SK-N-SH (cell line): ENCODE data around the gene STK39. TPM values are rescaled to one million over a fixed set of nuclear protein-coding genes. Genes with fewer than 3 reads are reported as not detected.

Source experiments
- CTCF ChIA-PET: fragments of 300-600, 350-600 bp; formaldehyde crosslinking; extraction: SDS; loops from one replicate; lab custom pipeline; 2021; lab: Yijun Ruan, JAX
- POLR2A ChIA-PET: fragments of 350-600 bp; sonication (Branson Sonifier 250); formaldehyde crosslinking; extraction: SDS; loops from one replicate; lab custom pipeline; 2020; ENCODE audit warnings: antibody characterized with exemption, inconsistent platforms; lab: Yijun Ruan, JAX
- DNase-seq: peaks from one replicate; pipeline ENCODE4 v3.0.0; 2012
- H2AFZ ChIP-seq: fragments of 200-600 bp; sonication (generic); 2 replicates; pipeline ENCODE4 v1.8.1; 2016; ENCODE audit warnings: antibody characterized with exemption, mild to moderate bottlenecking, low read depth
- H3F3A ChIP-seq: fragments of 200-600 bp; sonication (generic); replicated peaks from 2 replicates; pipeline ENCODE3; 2016; ENCODE audit warnings: antibody characterized with exemption, mild to moderate bottlenecking; ENCODE audit not compliant: insufficient read depth
- H3K27ac ChIP-seq, 2 experiments: fragments of 200-500 bp in 1 of 2; fragments of 200-600 bp in 1 of 2; sonication (Bioruptor generic) in 1 of 2; sonication (generic), shearing (Covaris generic) in 1 of 2; 2 replicates each; pipeline versions ENCODE4 v1.5.1 to v1.6.1; 2014 to 2016; ENCODE audit warnings: low read depth in 2 of 2, inconsistent platforms in 1 of 2, low read length in 1 of 2, mild to moderate bottlenecking in 1 of 2, mixed read lengths in 1 of 2
- H3K27me3 ChIP-seq: fragments of 200-600 bp; sonication (generic), shearing (Covaris generic); 2 replicates; pipeline ENCODE4 v1.6.1; 2016; ENCODE audit warnings: mixed run types; ENCODE audit not compliant: insufficient read depth
- H3K36me3 ChIP-seq, 2 experiments: fragments of 200-500 bp in 1 of 2; fragments of 200-600 bp in 1 of 2; sonication (Bioruptor generic) in 1 of 2; sonication (generic) in 1 of 2; replicated peaks in 1 of 2; 2 replicates each; pipeline versions ENCODE3 to v1.5.1; 2014 to 2016; ENCODE audit warnings: low read length in 1 of 2, mild to moderate bottlenecking in 1 of 2; ENCODE audit not compliant: insufficient read depth in 2 of 2, control insufficient read depth in 1 of 2
- H3K4me1 ChIP-seq, 2 experiments: fragments of 200-500 bp in 1 of 2; fragments of 200-600 bp in 1 of 2; sonication (Bioruptor generic) in 1 of 2; sonication (generic), shearing (Covaris generic) in 1 of 2; 2 replicates each; pipeline versions ENCODE4 v1.5.1 to v1.6.1; 2014 to 2016; ENCODE audit warnings: low read depth in 1 of 2, low read length in 1 of 2, mixed run types in 1 of 2; ENCODE audit not compliant: insufficient read depth in 2 of 2, control insufficient read depth in 1 of 2
- H3K4me2 ChIP-seq: fragments of 200-600 bp; sonication (generic), shearing (Covaris generic); 2 replicates; pipeline ENCODE4 v1.6.1; 2017; ENCODE audit warnings: mixed run types
- H3K4me3 ChIP-seq, 2 experiments: fragments of 200-500 bp in 1 of 2; fragments of 200-600 bp in 1 of 2; sonication (Bioruptor generic) in 1 of 2; sonication (generic), shearing (Covaris generic) in 1 of 2; 2 replicates each; pipeline versions ENCODE4 v1.5.1 to v1.8.1; 2014 to 2016; ENCODE audit warnings: low read depth in 2 of 2, inconsistent platforms in 1 of 2, low read length in 1 of 2, mild to moderate bottlenecking in 1 of 2, mixed read lengths in 1 of 2, moderate library complexity in 1 of 2
- H3K79me2 ChIP-seq: fragments of 200-600 bp; sonication (generic); 2 replicates; pipeline ENCODE4 v1.8.1; 2017; ENCODE audit warnings: mild to moderate bottlenecking; ENCODE audit not compliant: insufficient read depth
- H3K9ac ChIP-seq: fragments of 200-600 bp; sonication (generic); 2 replicates; pipeline ENCODE4 v1.6.1; 2017; ENCODE audit warnings: mixed run types
- H3K9me2 ChIP-seq: fragments of 200-600 bp; sonication (generic); 2 replicates; pipeline ENCODE4 v1.6.1; 2017; ENCODE audit warnings: mixed run types
- H3K9me3 ChIP-seq: fragments of 200-600 bp; sonication (generic); 2 replicates; pipeline ENCODE4 v1.6.1; 2017; ENCODE audit warnings: mixed run types, mild to moderate bottlenecking, moderate library complexity
- H4K20me1 ChIP-seq: fragments of 200-600 bp; sonication (generic); 2 replicates; pipeline ENCODE4 v1.6.1; 2017; ENCODE audit warnings: mild to moderate bottlenecking, mixed run types; ENCODE audit not compliant: insufficient read depth
- FOXJ3 ChIP-seq: sonication (generic); formaldehyde crosslinking; IDR thresholded peaks from 2 replicates; pipeline ENCODE4 v1.5.1; 2020; ENCODE audit warnings: mild to moderate bottlenecking, missing genetic modification reagents
- GATA2 ChIP-seq: sonication (generic); formaldehyde crosslinking; IDR thresholded peaks from 2 replicates; pipeline ENCODE4 v1.5.0; 2020; ENCODE audit warnings: mild to moderate bottlenecking, missing genetic modification reagents
- NFIC ChIP-seq: IDR thresholded peaks from 2 replicates; pipeline ENCODE4 v1.4.0; 2012; ENCODE audit warnings: borderline replicate concordance
- RFX5 ChIP-seq: IDR thresholded peaks from 2 replicates; pipeline ENCODE4 v1.6.1; 2012; ENCODE audit warnings: mild to moderate bottlenecking, improper control_type of control experiment, low read length
- SIN3A ChIP-seq: IDR thresholded peaks from 2 replicates; pipeline ENCODE4 v1.6.1; 2012; ENCODE audit warnings: low read depth, mild to moderate bottlenecking, low read length, moderate library complexity, borderline replicate concordance
- TCF12 ChIP-seq: IDR thresholded peaks from 2 replicates; pipeline ENCODE4 v1.4.0; 2012
- TEAD4 ChIP-seq: IDR thresholded peaks from 2 replicates; pipeline ENCODE4 v1.4.0; 2012; ENCODE audit warnings: mild to moderate bottlenecking, borderline replicate concordance; ENCODE audit not compliant: insufficient read depth
- WGBS: methylation state at CpG from one replicate; pipeline ENCODE4 v1.1.6; 2017; ENCODE audit warnings: low lambda C conversion rate; 5-methylcytosine and 5-hydroxymethylcytosine counted together
- polyA plus RNA-seq, 3 experiments: library from polyadenylated mRNA; depleted of rRNA; stranded (reverse); fragments of >200 nt; gene quantifications; 2 replicates each; pipeline ENCODE4 v1.2.3, GENCODE V29; 2012
- TF ChIP-seq, protein P1 (sequence below): IDR thresholded peaks from 2 replicates; pipeline ENCODE4 v1.4.0; 2012; ENCODE audit warnings: low read depth, borderline replicate concordance
- TF ChIP-seq, protein P2 (sequence below): fragments of 200-600 bp; sonication (generic); IDR thresholded peaks from 2 replicates; pipeline ENCODE4 v1.6.1; 2017; ENCODE audit warnings: antibody characterized with exemption, mild to moderate bottlenecking, moderate library complexity
- TF ChIP-seq, protein P3 (sequence below): IDR thresholded peaks from 2 replicates; pipeline ENCODE4 v1.6.1; 2012; ENCODE audit warnings: mild to moderate bottlenecking, low read depth, low read length, moderate library complexity

STK39 gene
- polyA plus RNA-seq, 1 of the 3 experiments (the other 2 are of a cell fraction), result 9.6 TPM

DNA sequence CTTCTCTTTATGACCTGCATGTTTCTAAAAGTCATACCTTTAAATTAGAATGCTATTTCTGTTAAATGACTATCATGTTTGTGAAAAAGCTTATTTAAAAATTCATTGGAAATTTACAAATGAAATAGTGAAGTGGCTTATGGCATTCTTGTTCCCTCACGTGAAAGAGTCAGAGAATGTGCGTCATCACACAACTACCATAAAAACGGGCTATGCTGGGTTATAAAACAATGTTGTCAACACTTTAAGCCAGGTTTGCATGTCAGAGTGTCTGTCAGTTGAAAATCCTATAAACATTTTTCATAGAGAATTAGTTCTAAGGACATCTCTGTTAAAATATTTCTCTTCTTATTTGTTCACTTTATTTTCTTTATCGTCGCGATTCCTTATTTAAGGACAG is 42.5 kb upstream of the STK39 start:
- H3K9me3 ChIP-seq, result no peaks in the 10 kb centered on the region
- no peak overlapping the region for H3K4me2 ChIP-seq
- no peak overlapping the region for H3K9ac ChIP-seq
- WGBS, result 83% methylated on average over 6 of the region's 6 CpGs
- H4K20me1 ChIP-seq, result no peaks in the 10 kb centered on the region
- TF ChIP-seq RFX5, result no peak
- TF ChIP-seq, protein P1, sequence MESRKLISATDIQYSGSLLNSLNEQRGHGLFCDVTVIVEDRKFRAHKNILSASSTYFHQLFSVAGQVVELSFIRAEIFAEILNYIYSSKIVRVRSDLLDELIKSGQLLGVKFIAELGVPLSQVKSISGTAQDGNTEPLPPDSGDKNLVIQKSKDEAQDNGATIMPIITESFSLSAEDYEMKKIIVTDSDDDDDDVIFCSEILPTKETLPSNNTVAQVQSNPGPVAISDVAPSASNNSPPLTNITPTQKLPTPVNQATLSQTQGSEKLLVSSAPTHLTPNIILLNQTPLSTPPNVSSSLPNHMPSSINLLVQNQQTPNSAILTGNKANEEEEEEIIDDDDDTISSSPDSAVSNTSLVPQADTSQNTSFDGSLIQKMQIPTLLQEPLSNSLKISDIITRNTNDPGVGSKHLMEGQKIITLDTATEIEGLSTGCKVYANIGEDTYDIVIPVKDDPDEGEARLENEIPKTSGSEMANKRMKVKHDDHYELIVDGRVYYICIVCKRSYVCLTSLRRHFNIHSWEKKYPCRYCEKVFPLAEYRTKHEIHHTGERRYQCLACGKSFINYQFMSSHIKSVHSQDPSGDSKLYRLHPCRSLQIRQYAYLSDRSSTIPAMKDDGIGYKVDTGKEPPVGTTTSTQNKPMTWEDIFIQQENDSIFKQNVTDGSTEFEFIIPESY, result no peak
- CTCF ChIA-PET, result no interaction called here
- H3K9me2 ChIP-seq, result no peaks in the 10 kb centered on the region
- H3K27ac ChIP-seq, result no peak overlapping the region
- no peak overlapping the region for H2AFZ ChIP-seq
- no peak overlapping the region for H3K4me3 ChIP-seq
- no peaks in the 10 kb centered on the region for H3K36me3 ChIP-seq
- no peak for DNase-seq
- no peaks in the 10 kb centered on the region for H3F3A ChIP-seq
- no peaks in the 10 kb centered on the region for H3K27me3 ChIP-seq
- H3K4me1 ChIP-seq, result no peaks in the 10 kb centered on the region
- POLR2A ChIA-PET, result no interaction called here
- H3K79me2 ChIP-seq, result no peaks in the 10 kb centered on the region

DNA sequence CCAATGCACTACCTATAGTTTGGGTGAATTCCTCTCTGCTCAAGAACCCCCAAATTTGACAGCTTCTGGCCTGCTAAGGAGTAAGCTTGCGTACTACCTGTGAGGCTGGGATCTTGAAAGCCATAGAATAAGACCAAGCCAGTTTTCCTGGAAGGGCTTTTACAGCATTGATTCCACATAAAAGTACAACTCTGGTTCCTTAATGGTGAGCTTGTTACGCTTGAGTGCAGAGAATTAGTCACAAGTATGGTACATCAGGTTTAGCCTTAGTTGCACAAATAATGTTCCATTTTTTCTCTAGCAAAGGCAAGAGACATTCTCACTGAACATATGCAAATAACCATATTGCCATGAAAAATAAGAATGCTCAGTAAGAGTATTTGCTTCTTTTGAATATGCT is 39.1 kb upstream of the STK39 start:
- WGBS, result 48% methylated on average over 2 of the region's 2 CpGs
- H3K9me3 ChIP-seq, result no peaks in the 10 kb centered on the region
- DNase-seq, result no peak
- H3K27me3 ChIP-seq, result no peaks in the 10 kb centered on the region
- no peak overlapping the region for H3K27ac ChIP-seq
- no peak overlapping the region for H3K4me2 ChIP-seq
- no peaks in the 10 kb centered on the region for H3F3A ChIP-seq
- H2AFZ ChIP-seq, result no peak overlapping the region
- TF ChIP-seq NFIC, result no peak
- no peak for TF ChIP-seq TEAD4
- no peak for TF ChIP-seq FOXJ3 (CRISPR knock-in tag)
- TF ChIP-seq, protein P2, sequence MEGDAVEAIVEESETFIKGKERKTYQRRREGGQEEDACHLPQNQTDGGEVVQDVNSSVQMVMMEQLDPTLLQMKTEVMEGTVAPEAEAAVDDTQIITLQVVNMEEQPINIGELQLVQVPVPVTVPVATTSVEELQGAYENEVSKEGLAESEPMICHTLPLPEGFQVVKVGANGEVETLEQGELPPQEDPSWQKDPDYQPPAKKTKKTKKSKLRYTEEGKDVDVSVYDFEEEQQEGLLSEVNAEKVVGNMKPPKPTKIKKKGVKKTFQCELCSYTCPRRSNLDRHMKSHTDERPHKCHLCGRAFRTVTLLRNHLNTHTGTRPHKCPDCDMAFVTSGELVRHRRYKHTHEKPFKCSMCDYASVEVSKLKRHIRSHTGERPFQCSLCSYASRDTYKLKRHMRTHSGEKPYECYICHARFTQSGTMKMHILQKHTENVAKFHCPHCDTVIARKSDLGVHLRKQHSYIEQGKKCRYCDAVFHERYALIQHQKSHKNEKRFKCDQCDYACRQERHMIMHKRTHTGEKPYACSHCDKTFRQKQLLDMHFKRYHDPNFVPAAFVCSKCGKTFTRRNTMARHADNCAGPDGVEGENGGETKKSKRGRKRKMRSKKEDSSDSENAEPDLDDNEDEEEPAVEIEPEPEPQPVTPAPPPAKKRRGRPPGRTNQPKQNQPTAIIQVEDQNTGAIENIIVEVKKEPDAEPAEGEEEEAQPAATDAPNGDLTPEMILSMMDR, result no peak
- TF ChIP-seq SIN3A, result no peak
- TF ChIP-seq, protein P3, sequence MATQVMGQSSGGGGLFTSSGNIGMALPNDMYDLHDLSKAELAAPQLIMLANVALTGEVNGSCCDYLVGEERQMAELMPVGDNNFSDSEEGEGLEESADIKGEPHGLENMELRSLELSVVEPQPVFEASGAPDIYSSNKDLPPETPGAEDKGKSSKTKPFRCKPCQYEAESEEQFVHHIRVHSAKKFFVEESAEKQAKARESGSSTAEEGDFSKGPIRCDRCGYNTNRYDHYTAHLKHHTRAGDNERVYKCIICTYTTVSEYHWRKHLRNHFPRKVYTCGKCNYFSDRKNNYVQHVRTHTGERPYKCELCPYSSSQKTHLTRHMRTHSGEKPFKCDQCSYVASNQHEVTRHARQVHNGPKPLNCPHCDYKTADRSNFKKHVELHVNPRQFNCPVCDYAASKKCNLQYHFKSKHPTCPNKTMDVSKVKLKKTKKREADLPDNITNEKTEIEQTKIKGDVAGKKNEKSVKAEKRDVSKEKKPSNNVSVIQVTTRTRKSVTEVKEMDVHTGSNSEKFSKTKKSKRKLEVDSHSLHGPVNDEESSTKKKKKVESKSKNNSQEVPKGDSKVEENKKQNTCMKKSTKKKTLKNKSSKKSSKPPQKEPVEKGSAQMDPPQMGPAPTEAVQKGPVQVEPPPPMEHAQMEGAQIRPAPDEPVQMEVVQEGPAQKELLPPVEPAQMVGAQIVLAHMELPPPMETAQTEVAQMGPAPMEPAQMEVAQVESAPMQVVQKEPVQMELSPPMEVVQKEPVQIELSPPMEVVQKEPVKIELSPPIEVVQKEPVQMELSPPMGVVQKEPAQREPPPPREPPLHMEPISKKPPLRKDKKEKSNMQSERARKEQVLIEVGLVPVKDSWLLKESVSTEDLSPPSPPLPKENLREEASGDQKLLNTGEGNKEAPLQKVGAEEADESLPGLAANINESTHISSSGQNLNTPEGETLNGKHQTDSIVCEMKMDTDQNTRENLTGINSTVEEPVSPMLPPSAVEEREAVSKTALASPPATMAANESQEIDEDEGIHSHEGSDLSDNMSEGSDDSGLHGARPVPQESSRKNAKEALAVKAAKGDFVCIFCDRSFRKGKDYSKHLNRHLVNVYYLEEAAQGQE, result no peak
- no peak for TF ChIP-seq TCF12
- TF ChIP-seq GATA2 (CRISPR knock-in tag), result no peak
- TF ChIP-seq, protein P1, result no peak
- TF ChIP-seq, all 33 proteins: peak for 0
- Histone ChIP-seq H3K36me3 (no peaks in the 10 kb centered on the region), H4K20me1 (no peaks in the 10 kb centered on the region), H3K9me2 (no peaks in the 10 kb centered on the region), H3K4me3 (no peak overlapping the region), H3K4me1 (no peaks in the 10 kb centered on the region), H3K9ac (no peak overlapping the region), H3K79me2 (no peaks in the 10 kb centered on the region)
- ChIA-PET POLR2A (no interaction called here), CTCF (interaction anchor here (1.2 kb wide), 1 partner anchor 60 kb away, joined by 3 read pairs; no protein-coding TSS in a partner anchor)
